Stimulated activated CD4-positive, alpha-beta T cell treated with anti-CD3 and anti-CD28 coated beads, TNF-alpha, amount 100 ng/mL, for 48 hours (primary cell): ENCODE data around the gene TM2D3.
"Not testable (repeated sequence)": the region's sequence is repeated elsewhere in the genome, so short reads cannot be mapped to it uniquely, and the experiment has no call there.

Experiments used
- DNase-seq, 3 donors: peaks; one replicate each; pipeline ENCODE4 v3.0.0-alpha.2; 2020; ENCODE audit warnings: low read depth in 3 of 3

Gene TM2D3

GRCh38 chr15:101657171-101657570 lies 5.0 kb upstream of the TM2D3 start:
- DNase-seq, result no peak

GRCh38 chr15:101654624-101655337 lies 2.6 kb upstream of the TM2D3 start:
- DNase-seq, result peak in 1 of 3 donors; percentile 14

GRCh38 chr15:101654171-101654570 lies 2.0 kb upstream of the TM2D3 start:
- no peak for DNase-seq

- no peak for DNase-seq
Observed at GRCh38 chr15:101652786-101653430, 727 bp upstream of the TM2D3 start.

GRCh38 chr15:101651554-101652097 lies 555 bp downstream of the TM2D3 start:
- DNase-seq, result peak in 1 of 3 donors; percentile 2

DNA sequence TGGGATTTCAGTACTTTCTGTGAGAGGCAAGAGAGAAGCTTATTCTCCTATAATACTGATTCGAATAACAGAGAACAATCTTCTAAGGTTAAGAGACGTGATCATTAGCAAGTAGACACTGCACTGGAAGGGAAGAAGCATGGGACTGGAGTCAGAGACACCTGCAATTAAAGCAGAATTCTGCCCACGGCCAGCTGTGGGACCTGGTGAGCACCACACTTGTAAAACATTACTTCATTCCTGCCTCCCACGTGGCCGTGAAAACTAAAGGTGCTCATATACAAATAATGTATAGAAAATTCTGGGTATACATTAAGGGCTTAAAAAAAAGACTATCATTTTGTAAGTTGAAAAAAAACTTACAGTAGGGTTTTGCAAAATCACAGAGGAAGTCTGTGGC lies 2.0 kb downstream of the TM2D3 start:
- DNase-seq, result no peak

- no peak for DNase-seq
Observed at GRCh38 chr15:101648356-101648755, 3.8 kb downstream of the TM2D3 start.

DNA sequence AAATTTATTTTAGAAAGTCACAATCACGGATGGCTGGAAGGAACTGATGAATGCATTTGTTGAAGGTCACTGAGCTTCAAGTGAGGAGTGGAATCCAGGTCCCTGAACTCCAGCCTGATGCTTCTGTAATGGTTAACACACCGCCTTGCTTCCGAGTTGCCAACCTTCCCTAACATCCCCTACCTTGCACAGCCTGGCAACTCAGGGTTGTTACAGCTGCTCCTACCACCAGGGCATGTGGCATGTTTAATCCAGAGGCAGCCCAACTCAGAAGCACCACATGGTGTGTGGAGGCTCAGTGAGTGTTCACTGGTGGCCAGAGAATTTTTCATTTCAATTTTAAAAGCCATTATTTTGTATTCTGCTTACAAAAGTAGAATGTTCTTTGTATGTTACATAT lies 4.9 kb downstream of the TM2D3 start:
- DNase-seq, result no peak

DNA sequence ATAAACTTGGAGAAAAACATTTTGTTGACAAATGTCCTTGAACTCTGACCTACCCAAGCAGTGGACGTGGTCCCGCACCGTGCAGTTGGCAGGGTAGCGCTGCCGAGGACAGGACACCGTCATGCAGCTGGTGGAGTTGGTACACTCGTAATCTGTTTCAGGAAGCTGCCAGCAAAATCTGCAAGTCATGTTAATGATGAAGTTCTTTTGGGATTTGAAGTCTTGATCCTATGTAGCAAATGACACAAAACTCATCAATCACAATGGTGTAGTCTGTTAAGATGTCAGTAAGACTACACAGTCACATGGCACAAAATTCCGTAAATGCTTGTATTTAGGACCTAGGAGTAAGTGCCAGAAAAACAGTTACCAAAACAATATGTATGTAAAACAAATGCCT lies 5.5 kb downstream of the TM2D3 start:
- DNase-seq, result no peak

DNA sequence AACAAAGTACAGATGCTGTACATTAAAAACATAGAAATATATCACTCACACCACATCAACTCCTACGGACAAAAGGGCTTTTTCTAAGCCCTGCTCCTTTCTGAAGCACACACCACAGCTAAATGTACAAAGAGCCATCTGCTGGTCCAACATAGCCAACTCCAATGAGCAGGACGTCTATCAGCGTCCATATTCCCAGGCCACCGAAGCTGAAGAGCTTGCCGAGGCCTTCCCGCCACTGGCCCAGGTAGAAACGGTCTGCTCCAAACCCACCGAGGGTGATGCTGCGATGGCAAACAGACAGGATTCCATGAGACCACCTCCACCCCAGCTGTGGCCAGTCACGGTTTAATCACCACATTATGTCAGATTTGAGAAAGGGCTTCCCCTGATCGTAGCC lies 9.8 kb downstream of the TM2D3 start:
- no peak for DNase-seq

DNA sequence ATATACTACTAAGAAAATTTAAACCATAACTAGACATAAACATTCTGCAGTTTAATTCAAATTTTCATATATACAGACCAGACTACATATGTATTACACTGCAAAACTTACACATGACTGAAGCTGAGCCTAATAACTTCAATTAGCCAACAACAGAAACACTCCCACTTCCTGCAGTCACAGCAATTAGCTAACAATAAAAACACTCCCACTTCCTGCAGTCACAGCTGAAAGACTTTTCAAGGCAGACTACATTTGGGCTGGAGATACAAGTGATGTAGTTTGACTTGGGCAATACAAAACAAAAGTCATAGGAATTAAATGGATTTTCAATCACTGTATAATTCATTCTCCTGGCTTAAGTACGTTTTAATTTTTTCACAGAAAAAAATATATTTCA lies 10.3 kb downstream of the TM2D3 start:
- no peak for DNase-seq

DNA sequence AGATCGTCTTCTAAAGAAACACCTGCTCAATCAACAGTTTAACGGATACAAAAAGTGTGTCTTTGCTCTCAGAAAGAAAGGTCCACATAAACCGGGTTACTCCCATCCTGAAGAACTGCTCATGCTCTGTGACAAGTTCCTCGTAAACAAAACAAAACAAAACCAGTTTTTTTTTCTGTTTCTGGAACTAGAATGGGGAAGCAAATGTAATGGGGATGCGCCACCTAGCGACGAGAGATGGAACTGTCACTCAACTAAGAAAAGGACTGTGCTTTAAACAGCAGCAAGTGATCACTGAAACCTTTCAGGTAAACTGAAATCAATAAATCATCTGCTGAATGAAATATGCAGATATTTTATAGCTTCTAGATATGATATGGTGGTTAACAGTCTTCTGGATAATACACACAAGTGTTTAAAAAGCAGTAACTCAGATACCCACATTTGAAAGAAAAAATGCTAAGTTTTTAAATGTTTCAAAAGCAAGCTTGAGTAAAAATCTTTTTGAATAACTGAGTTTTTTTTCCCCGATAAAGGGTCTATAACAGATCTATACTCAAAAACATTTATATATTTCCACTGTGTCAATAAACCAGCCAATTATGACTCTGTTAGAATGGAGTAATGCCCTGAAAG lies 10.9 kb downstream of the TM2D3 start:
- DNase-seq, result peak; percentile 48 to 53 (median 51)

DNA sequence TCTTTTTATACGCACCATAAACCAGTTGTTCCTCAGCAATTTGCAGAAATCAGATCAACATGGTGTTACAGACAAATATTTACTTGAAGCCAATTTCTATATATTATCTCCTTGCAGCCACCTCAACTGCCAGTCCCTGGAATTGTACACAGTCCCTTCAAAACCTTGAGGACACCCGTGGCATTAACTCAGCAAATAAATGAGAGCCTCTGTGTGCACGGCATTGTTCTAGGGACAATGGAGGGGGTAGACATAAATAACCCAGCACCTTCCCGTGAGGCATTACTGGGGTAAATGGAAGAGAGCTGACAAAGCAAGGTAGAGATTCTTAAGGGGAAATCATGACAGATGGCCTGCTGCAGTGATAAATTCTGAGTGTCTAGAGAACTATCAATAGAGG lies 12.5 kb downstream of the TM2D3 start:
- DNase-seq, result no peak

DNA sequence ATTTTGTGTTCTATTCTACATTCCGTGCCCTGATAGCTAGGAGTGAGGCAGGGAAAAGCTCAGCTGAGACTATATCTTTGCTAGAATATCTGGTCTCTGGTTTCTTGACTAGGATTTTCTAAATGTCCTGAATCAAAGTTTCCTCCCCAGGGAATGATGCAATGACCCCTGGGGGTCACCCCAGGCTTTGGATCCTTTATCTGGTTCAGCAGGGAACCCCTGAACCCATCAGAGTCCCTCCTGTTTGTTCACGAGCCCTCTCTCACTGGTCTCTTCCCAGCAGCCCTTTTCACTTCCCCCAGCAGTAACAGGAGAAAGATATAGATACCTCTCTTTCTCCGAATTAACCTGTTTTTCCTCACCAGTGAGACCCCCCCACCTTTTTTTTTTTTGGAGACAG lies 14.3 kb downstream of the TM2D3 start:
- no peak for DNase-seq

DNA sequence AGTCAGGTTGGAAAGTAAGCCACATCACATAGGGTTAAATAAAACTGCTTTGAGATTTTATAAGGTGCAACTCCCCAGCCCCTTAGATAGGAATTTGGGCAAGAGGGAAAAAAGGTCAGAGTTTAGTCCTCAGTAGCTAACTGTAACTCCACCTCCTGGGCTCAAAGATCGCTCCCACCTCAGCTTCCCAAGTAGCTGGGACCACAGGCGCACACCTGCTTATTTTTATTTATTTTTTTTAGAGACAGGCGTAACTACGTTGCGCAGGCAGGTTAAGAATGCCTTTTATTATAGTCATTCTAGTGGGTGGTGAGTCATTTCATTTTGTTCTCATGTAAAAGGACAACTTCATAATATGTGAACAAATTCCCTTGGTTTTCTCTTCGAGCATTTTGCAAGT lies 14.7 kb downstream of the TM2D3 start:
- DNase-seq, result no peak

GRCh38 chr15:101637038-101637437 lies 15.1 kb downstream of the TM2D3 start:
- DNase-seq, result no peak

- no peak for DNase-seq
Observed at GRCh38 chr15:101635944-101636727, 16.0 kb downstream of the TM2D3 start.

GRCh38 chr15:101633356-101633755 lies 18.8 kb downstream of the TM2D3 start:
- no peak for DNase-seq

GRCh38 chr15:101626729-101627128 lies 25.5 kb downstream of the TM2D3 start:
- not testable (repeated sequence) for DNase-seq

- no peak for DNase-seq
Observed at GRCh38 chr15:101625980-101626379, 26.2 kb downstream of the TM2D3 start.

DNA sequence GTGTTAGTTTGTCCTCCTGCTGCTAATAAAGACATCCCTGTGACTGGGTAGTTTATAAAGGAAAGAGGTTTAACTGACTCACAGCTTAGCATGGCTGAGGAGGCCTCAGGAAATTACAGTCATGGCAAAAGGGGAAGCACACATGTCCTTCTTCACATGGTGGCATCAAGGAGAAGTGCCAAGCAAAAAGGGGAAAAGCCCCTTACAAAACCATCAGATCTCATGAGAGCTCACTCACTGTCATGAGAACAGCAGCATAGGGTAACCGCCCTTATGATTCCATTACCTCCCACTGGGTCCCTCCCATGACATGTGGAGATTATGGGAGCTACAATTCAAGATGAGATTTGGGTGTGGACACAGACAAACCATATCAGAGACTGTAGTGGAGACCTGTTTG lies 27.0 kb downstream of the TM2D3 start:
- DNase-seq, result no peak
